ENCODE measurements around the gene EEF1AKMT2.

GRCh38 chr10:124745673-124746072 is 46.0 kb downstream of the EEF1AKMT2 start:
- TF ChIP-seq CTCF (IDR thresholded peaks at IDR 0.05) (peak in 5 of 6 experiments; percentile 50 to 87 (median 72)), POLR2A (IDR thresholded peaks at IDR 0.05) (no peak)

Measured in Peyer's patch (tissue), 4 donors.